CD4-positive, alpha-beta T cell treated with Interleukin-4 for 1 hour (primary cell): ENCODE data around the gene ADCY2.

Experiments
- DNase-seq, 2 donors: peaks; one replicate each; pipeline ENCODE4 v3.0.0-alpha.2; 2020 to 2022

The ADCY2 gene

DNA sequence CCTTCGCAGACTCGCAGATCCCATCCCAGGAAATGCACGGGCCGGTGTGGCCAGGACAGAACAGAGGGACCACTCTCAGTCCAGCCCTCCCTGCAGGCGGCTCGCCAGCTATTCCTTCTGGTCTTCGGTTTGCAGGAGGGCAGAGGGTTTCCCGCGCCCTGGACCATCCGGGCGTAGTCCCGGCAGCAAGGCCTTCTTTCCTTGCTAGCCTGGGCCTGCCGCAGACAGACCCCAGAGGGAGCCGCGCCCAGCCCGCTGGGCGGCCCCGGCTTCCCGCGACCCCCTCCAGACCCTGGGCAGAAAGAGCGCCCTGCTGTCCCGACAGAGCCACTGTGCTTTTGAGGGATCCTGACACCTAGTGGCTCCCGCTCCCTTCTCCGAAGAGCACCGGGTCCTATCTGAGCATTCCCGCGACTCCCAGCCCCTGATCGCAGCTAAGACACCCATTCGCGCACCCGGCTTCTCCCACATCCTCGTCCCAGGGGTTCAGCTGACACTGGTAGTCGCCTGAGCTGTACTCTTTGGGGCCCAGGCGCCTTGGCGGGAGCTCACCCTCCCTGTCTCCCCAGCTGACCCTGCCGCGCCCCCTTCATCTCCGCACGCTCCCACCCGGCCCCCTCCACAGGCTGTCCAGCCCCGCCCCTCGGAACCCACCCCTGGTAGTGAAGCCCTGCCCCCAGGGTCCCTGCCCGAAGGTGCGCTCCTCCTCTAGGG, 453.9 kb downstream of the ADCY2 start:
- DNase-seq: no peak

DNA sequence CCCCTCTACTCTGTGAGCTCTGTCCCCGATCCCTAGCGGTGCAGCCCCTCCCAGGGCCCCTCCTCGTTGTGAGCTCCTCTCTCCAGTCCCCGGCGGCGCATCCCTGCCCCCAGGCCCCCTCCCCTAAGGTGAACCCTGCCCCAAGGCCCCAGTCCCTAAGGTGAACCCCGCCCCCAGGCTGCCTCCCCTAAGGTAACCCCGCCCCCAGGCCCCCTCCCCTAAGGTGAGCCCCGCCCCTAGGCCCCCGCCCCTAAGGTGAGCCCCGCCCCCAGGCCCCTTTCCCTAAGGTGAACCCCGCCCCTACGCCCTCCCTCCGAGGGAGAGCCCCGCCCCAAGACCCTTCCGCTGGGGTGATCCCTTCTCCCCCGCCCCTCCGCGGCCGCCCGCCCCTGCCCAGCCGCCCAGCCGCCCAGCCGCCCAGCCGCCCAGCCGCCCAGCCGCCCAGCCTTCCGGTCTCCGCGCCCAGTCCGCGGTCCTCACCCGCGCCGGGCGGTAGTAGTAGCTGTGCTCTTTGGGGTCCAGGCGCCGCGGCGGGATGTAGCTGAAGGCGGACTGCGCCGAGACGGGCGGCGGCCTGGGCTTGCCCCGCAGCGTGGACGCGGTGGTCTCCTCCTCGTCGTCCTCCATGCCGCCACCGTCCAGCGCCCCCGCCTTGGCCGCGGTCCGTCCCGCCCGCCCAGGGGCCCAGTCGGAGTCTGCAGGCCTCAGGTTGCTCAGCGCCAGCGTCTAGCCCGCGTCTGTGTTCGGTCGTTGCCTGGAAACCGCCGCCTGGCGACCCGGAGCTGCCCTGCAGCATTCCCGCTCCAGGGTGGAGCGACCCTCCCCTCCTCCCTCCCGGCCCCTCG, 454.7 kb downstream of the ADCY2 start, which contains the start of gene CFAP90:
Gene CFAP90 (minus strand): TSS at position 739 of the 845 bp plus-strand sequence. CDS start 112 bp downstream, at position 627.
- peak in 1 of 2 donors; percentile 34 for DNase-seq

DNA sequence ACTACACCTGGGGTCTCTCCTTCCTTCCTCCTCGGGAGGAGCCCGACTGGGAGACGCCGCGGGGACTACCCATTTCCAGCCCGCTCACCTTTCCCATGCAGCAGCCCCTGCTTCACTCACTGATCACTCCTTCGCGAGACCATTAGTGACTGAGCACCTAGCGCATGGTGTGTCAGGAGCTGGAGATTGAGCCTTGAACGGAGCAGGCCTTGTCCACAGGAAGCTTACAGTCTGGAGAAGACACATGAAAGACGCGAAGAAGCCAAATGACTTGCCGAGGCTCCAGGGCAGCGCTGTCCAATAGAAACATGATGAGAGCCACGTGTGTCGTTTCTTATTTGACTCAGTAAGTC, 455.3 kb downstream of the ADCY2 start:
- DNase-seq: no peak

DNA sequence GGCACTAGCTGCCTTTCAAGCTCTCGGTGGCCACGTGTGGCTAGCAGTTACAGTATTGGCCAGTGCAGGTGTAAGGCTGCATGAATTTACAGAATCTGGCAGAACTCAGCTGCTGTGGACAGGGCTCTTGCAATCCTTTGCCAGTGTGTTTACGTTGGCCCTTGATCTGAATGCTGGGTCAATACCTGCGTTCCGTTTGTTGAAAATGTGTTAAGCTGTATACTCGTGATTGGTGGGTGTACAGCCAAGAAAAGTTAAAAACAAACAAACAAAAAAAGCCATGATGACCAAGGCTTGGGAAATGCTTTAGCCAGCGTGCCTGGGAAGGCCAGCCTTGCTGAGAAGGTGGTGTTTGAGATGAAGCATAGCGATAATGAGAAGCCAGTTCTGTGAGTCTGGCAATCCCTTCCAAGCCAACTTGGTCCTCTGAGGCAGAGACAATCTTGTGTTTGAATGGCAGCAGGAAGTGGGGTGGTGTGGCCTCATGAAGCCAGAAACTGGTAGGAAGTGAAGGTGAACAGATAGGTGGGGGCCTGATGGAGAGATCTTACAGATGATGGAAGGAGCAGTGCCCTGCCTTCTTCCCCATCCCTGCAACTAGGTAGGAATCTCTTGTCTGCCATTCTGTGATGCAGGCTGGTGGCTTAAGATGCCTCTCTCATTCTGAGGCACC, 455.8 kb downstream of the ADCY2 start:
- no peak for DNase-seq

DNA sequence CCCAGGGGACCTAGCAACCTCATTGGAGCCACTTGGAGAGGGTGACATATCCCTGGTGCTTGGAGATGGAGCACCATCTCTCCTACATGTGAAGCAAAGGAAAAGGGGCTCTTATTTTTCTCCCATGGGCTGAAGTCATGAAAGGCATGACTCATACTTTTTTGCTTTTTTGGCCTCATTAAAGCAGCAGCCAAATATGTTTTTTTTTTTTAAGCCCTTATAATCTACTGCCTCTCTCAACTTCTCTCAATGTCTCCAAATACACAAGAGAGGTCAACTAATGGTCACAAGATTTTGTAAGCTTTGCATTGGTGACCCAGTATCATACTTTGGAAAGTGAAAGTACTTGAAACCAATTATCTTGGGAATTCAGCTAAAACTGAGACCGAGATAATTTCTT, 456.6 kb downstream of the ADCY2 start:
- no peak for DNase-seq

DNA sequence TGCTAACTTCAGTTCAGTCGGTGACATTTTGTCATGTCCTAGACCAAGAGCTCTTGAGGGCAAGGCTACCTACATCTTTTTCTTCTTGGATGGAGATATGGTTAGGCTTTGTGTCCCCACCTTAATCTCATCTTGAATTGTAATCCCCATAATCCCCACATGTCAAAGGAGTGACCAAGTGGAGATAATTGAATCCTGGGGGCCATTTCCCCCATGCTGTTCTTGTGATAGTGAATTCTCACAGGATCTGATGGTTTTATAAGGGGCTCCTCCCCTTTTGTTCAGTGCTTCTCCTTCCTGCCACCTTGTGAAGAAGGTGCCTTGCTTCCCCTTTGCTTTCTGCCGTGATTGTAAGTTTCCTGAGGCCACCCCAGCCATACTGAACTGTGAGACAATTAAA, 457.1 kb downstream of the ADCY2 start:
- DNase-seq: no peak

DNA sequence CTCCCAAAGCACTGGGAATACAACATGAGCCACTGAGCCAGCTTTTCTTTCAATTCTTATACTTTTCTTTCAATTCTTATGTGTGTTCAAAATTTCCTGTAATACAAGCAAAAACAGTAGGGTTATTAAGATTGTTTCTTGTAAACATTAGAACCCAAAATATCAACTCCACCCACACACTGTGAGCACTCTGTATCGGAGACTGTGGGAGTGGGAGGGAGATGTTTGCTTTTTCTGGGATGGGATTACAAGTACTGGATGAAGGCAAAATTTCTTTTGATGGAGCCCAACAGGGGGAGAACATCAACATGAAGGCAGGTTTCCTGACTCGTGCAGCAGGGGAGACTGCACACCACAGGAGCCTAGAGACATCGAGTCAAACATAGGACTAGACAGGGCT, 459.7 kb downstream of the ADCY2 start:
- DNase-seq: no peak

DNA sequence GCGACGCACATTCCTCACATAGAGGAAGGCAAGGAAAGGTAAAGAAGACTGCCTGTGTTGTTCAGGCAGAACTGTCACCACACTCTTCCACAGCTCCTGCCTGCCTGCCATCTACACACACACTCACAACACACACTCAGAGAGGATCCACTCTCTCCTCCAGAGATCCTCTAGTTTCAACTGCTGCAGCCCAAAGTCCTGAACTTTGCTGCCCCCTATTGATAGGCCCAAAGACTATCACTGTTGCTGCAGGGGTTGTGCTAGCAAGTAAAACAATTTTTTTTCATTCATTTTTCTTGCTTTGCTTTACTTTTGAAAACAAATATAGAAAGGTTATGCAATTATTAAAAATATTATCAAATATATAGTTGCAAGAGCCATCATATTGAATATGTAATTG, 460.9 kb downstream of the ADCY2 start:
- DNase-seq: peak in 1 of 2 donors; percentile 56

DNA sequence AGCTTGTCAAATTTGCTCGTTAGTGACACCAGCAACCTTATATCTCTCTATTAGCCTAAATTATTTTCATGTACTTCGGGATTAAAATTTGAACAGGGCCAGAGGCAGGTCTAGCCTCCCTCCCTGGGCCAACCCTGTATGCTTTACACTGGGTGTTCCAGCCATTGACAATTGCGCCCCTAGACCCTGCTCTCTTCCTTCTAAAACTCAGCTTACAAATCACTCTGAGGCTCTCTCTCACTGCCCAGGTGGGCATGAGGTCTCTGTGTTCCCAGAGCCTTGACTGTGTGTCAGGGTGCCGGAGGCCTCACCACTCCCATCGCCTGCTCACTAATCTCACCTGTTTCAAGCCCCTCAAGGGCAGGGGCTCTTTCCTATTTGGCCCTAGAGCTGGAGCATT, 461.4 kb downstream of the ADCY2 start:
- DNase-seq: no peak

DNA sequence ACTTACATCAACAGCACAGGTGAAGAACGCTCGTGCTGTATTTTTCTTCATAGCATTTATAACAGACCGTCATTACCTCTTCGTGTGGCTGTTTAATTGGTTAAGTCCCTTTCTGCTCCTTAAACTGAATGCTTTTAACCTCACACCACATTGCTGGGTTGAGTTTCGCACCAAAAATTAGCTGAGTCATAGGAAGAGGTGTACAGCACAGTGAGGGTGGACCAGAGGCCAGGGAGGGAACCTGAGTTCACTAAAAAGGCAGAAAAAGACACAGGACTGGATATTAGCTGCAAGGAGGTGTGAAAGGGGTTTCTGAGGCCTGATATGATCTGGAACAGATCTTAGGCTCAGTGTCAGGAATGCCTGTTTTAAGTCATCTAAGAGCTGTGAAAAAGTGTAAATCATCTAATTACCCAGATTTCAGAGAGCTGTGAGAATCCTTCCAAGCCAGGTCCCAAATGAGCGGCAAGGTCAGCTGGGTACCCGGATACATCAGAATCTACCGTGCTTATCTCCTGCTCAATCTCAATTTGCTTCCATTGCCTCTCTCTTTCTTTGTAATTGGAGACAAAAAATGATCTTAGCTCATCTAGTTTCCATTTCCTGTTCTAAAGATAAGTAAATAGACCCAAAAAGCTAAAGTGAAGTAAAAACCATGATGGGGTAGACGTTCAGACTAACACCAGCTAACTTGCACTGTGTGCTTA, 462.1 kb downstream of the ADCY2 start:
- DNase-seq: no peak

DNA sequence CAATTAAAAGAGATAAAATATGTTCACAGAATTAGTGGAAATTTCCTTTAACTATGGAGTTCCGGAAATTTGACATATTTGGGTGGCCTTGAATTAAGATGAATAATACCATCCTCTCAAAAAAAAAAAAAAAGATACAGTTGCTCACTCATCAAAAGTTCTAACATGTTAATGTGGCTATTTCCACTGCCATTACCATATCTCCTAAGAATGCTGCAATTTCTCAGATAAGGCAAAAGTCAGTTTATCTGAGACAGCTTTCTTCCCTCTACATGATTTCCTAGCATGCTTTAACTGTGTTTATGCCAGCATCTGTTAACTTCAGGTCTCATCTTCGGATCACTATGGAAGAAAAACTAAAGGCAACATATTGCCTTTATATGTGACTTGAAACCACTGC, 470.3 kb downstream of the ADCY2 start:
- DNase-seq: no peak

DNA sequence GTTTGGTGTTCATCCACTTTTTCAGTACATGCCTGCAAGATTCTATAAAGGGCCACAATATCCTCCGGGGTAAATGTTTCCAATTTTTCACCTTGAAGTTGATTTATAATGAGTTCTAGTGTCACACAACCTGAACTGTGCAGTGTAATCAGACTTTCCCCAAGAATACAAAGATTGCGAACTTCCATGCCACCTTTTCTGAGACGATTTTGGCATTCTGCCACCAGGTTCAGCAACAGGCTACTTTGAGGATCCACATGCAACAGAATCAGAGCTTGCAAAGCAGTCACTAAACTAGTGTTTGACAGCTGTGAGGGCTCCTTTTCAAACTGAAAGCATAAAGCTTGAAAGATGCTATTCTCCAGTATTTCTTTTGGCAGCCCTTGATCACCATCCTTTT, 471.3 kb downstream of the ADCY2 start:
- DNase-seq: no peak

DNA sequence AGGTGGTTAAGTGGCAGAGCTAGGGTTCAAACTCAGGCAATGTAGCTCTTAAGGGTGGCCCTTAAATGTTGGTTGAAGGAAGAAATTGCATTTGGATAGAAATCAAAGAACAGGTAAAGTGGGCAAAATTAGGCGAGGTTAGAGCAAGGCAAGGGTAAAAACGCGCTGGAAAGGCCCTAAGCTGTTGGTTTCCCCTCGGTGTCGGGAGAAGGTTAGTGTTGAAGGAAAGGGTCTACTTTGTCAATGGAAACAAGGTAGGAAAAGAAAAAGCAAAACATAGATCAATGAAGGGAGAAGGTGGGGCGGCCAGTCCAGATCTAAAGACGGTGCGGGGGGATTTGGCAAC, 472.5 kb downstream of the ADCY2 start:
- DNase-seq: no peak

DNA sequence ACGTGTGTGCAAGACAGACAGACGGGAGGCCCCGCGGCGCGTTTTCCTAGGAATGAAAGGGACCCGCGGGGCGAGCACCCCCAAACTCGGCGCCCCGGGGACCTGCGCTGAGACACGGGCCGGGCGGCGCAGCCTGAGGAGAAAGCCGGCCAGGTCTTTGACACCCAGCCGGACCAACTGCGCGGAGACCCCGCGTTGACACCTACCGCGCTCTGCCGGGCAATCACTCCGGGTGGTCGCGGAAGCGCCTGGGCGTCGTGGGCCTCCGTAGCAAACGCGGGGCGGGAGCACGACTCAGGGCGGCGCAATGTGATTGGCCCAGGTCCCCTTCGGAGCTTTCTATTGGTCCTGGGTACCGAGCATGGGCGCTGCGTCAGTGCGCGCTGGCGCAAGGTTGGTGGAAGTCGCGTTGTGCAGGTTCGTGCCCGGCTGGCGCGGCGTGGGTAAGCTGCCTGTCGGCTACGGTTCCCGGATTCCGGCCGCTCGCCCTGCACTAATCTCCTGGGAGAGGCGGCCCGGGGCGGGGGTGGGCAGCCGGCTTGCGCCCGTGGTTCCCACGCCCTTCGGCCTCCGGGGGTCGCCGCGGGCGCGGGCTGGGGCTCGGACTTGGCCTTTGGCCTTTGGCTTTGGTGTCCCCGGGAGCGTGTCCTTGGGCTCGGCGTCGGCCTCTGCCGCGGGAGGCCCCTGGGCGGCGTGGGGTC, 473.0 kb downstream of the ADCY2 start, which contains the start of the genes FASTKD3 and MTRR:
Gene FASTKD3 (minus strand): TSS at position 259 of the 701 bp plus-strand sequence. CDS start 948 bp downstream, outside the sequence.
Gene MTRR (plus strand): TSS at position 376 of the 701 bp plus-strand sequence. CDS start 1,647 bp downstream, outside the sequence.
- peak; percentile 90 to 91 for DNase-seq

DNA sequence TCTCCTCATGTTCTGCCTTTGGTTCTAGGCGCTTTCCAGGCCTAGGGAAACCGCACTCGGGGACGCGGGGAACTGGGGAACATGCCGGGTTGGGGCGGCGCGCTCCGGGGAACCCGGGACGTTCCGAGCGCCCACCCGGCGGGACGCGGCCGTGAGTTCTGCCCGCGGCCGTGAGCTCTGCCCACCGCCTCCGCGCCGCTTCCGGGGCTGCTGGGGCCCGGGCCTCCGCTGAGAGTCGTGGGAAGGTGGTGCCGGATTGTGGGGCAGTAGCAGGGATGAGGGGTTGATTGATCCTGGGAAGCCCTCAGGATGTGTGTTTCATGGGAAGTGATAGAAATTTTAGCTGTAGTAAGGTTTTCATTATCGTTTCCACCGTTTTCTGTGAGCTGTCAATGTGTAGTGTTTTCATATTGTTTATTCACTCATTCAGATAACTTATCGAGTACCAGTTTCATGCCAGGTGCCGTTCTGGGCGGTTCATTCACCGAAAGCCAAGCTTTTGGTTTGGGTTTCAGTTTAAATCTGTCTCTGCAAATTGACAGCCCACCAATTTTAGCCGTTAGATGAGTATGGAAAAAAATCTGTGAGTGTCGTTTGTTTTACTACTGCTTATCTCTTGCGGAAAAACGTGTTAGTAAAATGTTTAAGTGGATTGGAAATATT, 473.7 kb downstream of the ADCY2 start:
- peak in 1 of 2 donors; percentile 30 for DNase-seq

DNA sequence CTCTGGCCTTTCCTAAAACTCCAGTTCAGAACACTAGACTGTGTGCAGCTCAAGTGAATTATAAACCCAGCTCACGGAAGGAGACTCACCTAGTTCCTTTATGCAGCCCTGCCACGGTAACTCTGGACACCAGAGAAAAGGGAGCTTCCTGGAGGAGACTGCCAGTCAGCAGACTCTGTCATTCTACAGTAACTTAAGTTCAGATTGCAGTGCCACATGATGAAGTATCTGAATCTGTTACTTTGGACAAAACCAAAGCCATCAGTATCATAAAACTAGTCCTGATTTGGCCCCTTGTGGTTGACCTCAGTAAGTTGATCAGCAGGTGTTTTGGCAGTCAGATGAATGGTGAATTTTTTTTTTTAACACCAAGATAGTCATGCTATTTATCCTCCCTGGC, 475.7 kb downstream of the ADCY2 start:
- DNase-seq: no peak

DNA sequence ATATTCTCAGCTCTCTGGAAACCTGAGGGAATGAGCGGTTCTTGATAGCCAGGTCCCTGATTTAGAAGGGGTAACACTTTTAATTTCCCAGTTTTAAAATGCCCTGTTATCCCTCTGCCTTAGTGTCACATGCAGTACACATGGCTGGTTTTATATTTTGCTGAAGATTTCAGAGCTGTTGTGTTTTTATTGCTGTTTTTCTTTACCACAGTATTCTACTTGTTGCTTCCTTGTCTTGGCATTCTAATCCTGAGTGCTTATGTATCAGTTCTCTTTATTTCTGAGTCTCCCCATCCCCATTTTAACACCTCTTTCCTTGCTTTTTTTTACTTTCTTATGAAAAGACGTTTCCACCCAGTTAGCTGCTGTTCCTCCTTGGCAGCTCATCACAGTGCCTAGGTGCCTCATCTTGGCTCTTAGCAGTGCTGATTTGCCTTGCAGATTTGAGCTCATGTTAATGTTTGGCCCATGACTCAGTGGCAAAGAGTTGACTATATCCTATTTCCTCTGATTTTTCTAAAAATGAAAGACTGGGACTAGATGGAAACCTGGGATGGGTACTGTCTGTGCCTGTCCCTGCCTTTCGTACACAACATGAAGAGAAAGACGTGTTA, 476.7 kb downstream of the ADCY2 start:
- DNase-seq: no peak

DNA sequence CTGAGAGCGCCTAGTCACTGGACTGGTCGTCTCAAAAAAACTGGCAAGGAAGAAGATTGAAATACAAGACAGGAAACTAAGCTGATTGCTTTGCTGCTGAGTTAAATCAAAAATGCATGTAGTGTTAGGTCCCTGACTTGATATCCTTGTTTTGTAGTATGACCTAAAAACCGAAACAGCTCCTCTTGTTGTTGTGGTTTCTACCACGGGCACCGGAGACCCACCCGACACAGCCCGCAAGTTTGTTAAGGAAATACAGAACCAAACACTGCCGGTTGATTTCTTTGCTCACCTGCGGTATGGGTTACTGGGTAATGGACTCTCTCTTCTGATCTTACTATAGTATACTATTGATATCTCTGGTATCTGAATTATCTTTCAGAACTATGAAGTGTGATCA, 477.3 kb downstream of the ADCY2 start:
- peak; percentile 21 to 63 for DNase-seq

DNA sequence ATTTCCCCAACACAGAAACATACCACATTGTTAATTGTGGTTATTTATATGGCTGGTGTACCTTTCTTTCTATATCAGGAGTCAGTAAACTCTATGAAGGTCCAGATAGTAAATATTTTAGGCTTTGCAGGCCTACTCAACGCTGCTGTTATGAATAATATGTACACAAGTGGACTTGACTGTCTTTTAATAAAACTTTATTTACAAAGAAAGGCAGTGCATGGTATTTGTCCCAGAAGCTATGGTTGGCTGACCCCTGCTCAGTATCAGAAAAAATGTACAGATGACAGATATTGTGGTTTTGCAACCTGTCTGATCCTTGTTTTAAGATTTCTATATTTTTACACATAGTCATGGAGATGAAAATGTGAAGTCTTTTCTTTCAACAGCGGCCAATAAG, 478.7 kb downstream of the ADCY2 start:
- no peak for DNase-seq

DNA sequence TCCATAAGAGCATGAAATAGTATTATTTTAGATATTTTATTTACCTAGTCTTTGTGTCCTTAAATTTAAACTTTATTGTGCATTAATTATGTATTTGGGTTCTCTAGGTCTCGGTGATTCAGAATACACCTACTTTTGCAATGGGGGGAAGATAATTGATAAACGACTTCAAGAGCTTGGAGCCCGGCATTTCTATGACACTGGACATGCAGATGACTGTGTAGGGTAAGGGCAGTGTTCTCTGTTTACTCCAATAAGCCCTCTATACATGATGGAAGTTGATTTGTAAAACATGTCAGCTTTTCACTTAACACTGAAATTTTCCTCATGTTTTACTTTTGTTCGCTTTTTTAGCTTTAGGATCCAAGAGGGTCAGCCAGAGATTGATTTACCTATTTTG, 479.2 kb downstream of the ADCY2 start:
- DNase-seq: no peak

DNA sequence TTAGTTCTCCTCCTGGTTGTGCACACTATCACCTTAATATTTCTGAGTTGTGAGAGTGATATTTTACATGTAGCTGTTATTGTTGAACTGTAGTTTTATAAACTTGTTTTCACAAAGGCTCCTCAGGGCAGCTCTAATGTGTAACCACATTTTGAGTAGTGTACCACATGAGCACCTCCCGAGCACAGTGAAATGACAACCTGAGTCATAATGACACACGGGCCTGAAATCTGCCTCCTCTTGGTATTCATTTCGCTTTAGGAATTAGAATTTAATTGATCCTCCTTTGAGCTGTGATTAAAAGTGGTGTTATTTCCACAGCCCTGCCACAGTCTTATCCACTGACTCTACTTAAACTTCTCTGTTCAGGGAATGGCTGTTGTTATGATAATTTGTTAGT, 480.9 kb downstream of the ADCY2 start:
- no peak for DNase-seq
